GM18951 (cell line): ENCODE data around the gene CHAT.
"Not testable (repeated sequence)": the region's sequence is repeated elsewhere in the genome, so short reads cannot be mapped to it uniquely, and the experiment has no call there.

Source experiments
- POLR2A ChIP-seq: IDR thresholded peaks from 4 replicates; pipeline ENCODE4 v1.6.1; 2011; ENCODE audit warnings: mild to moderate bottlenecking; ENCODE audit not compliant: insufficient read length, insufficient read depth; ENCODE audit errors: extremely low read depth
- in situ Hi-C: fragments of 300-500 bp; cut with MboI; formaldehyde crosslinking; loops from one replicate; pipeline ENCODE4 v1.12.0; 2022; ENCODE audit warnings: low sequenced_read_pairs, mixed read lengths, inconsistent platforms; ENCODE audit not compliant: unreplicated experiment

The CHAT gene

DNA sequence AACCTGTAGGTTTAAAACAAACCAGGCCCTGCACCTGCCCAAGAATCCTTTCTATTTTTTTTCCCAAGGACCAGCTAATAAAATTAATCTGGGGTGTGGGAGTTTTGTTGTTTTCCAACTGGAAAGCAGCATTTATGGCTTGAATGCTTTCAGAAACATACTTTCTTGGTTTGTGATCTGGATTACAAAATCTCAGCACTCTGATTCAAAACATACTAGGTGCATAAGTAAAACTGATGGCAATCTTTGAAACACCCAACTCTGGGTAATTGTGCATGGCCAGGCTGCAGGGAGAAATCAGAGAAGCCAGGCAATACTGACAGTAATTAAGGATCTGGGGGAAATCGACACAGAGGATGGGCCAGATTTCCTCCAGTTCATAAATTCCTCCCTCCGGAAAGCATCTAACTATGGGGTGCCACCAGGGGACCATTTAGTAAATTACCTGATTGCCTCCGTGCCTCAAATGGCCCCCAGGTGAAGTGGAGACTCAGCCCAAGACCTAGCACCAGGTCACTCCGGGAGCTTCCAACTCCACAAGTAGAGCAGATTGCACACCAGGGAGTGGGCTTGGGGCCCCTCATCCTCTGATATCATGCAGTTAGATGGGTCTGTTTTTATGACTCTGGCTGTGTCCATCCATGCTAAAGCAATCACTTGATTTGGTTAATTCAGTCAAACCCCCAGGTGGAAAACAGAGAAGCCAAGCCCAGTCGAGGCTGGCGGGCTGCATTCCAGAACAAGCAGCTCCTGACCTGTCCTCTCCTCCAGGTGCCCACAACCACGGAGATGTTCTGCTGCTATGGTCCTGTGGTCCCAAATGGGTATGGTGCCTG lies 50.4 kb downstream of the CHAT start:
- TF ChIP-seq POLR2A = no peak
- in situ Hi-C loops = no loop called here

GRCh38 chr10:49664842-49665355 lies 51.1 kb downstream of the CHAT start:
- in situ Hi-C loops = no loop called here

GRCh38 chr10:49666054-49666615 lies 52.3 kb downstream of the CHAT start:
- in situ Hi-C loops = no loop called here
- no peak for TF ChIP-seq POLR2A

More at GRCh38 chr10:49664842-49665355, 51.1 kb downstream of the CHAT start:
- no peak for TF ChIP-seq POLR2A

DNA sequence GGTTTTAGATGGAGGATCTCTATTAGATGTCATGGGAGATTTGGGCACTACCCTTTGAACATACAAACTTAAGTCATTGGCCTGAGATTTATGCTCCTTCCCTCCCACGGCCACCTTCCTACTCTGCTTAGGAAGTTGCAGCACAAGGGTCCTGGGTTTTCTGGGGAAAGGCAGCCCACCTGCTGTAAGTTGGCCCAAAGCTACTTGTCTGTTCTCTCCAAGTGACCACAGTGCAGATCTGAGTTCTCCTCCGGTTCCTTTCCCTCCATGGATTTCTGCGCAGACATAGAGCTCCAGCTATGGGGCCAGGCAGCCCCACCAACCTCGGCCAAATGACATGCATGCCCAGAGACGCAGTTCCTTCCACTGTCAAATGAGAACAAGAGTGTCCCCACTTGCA lies 52.8 kb downstream of the CHAT start:
- no peak for TF ChIP-seq POLR2A
- in situ Hi-C loops = no loop called here

GRCh38 chr10:49667991-49668390 lies 54.2 kb downstream of the CHAT start:
- in situ Hi-C loops = no loop called here
- TF ChIP-seq POLR2A = no peak

DNA sequence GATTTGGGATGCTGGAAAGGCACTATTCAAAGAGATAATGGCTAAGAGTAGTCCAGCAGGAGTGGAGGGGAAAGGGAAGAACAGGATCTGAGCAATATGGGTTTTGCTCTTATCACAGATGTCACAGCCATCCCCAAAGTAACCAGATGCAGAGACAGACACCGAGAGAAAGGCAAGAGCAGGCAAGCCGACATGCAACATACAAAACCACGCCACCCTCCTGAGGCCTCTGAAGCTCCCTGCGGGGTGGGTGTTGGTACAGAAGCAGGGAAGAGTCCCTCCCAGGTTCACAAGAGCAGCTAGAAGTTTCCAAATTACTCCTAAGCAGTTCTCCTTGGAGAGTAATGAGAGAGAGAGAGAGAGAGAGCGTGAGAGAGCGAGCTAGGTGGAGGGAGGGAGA lies 54.8 kb downstream of the CHAT start:
- no peak for TF ChIP-seq POLR2A
- in situ Hi-C loops = no loop called here

DNA sequence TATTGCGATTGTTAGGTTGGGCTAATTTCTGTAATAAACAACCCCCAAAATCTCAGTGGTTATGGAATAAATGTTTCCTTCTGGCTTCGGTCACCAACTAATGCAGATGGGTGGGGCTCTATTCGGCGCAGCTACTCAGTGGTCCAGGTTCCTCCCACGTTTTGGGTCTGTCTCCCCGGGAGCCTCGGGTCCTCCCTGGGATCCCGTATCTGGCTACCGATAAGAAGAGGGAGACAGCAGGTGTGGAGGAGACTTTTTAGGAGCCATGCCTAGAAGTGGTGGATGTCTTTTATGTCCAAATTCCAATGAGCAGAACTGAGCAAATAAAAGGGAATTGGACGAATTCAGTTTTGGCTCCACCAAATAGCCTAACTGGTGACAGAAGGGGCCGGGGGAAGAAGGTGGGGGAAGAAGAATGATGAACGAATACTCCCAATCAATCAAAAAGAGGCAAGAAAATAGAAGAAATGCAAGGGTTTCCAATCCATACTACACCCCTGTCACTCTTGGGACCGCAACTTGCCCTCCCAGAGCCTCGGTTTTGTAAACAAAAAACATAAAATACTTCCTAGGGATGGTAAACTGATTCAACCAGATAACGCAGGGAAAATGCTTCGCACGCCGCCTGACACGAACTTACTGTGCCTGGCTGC lies 65.1 kb downstream of the CHAT start:
- TF ChIP-seq POLR2A = no peak
- in situ Hi-C loops = no loop called here

GRCh38 chr10:49679480-49679893 lies 65.7 kb downstream of the CHAT start, which contains the start of gene C10orf53:
Gene C10orf53 (plus strand): TSS chr10:49679651. CDS start chr10:49679698, 47 bp downstream.
- TF ChIP-seq POLR2A = no peak
- in situ Hi-C loops = no loop called here

GRCh38 chr10:49682449-49682848 lies 68.6 kb downstream of the CHAT start:
- in situ Hi-C loops = not testable (repeated sequence)

GRCh38 chr10:49682879-49683278 lies 69.0 kb downstream of the CHAT start:
- no peak for TF ChIP-seq POLR2A
- in situ Hi-C loops = no loop called here

- TF ChIP-seq POLR2A = no peak
These were observed 72.8 kb downstream of the CHAT start for GRCh38 chr10:49686651-49687050.

GRCh38 chr10:49688261-49688846 lies 74.5 kb downstream of the CHAT start:
- TF ChIP-seq POLR2A = no peak
- in situ Hi-C loops = no loop called here

More at GRCh38 chr10:49686651-49687050, 72.8 kb downstream of the CHAT start:
- in situ Hi-C loops = no loop called here

DNA sequence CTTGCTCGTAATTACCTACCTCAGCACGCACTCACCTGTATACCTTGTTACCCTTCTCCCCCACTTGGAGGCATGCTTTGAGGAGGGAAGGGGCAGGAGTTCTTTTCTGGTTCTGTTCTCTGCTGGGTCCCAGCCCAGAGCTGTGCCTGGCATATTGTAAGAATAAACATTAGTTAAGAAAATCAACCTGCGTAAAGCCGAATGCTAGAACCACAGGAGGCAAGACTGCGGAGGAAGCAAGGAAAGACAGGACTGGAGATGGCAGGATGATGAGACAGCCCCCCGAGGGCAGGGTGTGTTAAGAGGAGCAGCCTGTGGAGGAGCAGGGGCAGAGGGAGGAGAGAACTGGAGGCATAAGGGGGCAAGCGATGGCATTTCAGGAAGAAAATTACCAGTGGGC lies 75.1 kb downstream of the CHAT start:
- in situ Hi-C loops = no loop called here
- no peak for TF ChIP-seq POLR2A
